ENCODE results near the gene ALAS1. TPM values are rescaled to one million over a fixed set of nuclear protein-coding genes. Genes with fewer than 3 reads are reported as not detected.

The ALAS1 gene
- total RNA-seq, 4 donors from 2014 or later, result 70.1 to 101 (median 84.0) TPM

DNA sequence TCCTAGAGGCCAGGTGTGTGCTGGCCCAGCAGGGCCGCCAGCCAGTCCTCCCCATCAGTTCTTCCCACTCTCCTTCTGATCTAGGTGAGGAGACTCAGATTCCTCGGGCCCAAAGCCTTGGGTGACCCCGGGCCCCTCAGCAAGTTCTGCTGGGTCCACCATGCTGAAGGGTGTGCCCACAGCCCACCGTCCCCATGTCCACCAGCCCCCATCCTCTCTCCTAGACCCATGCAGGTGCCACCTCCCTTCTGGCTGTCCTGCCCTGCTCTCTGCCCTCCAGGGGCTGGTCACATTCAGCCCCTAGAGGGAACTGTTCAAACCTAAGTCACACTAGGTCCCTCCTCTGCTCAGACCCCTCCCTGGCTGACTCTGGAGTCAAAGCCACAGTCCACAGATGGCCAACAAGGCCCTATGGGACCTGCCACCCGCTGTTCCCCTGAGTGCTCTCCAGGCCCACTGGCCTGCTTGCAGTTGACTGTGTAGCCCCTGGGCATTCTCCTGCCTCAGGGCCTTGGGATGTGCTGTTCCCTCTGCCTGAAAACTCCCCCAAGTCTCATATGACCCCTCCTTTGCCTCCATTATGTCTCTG lies 28.4 kb downstream of the ALAS1 start:
- Histone ChIP-seq H3K9me3 (no peaks in the 10 kb centered on the region), H3K27ac (peak overlapping the region in 1 of 4 donors; percentile 44), H3K4me1 (no peaks in the 10 kb centered on the region), H3K4me3 (no peak overlapping the region), H3K36me3 (peaks cover 0 to 23% (median 7%) of the 10 kb centered on the region in 4 donors), H3K27me3 (no peaks in the 10 kb centered on the region)
- no peak for TF ChIP-seq POLR2AphosphoS5 (IDR thresholded peaks at IDR 0.05)
- no peak for TF ChIP-seq EP300 (IDR thresholded peaks at IDR 0.05; ENCODE audit: low read depth)
- no peak for TF ChIP-seq POLR2A (IDR thresholded peaks at IDR 0.05)
- TF ChIP-seq CTCF (IDR thresholded peaks at IDR 0.05), result no peak
- in situ Hi-C loops (cut with MboI; ENCODE audit: low pct_ligation_motif_present in 1 of 4, low pct_unique_long_range_greater_than_20kb in 1 of 4, low sequenced_read_pairs in 3 of 4), result loop anchor here in 2 of 4 donors (25.0 kb wide), 1 partner anchor 111 kb away; no protein-coding TSS in a partner anchor
- no peak for DNase-seq
- 79% methylated on average over 5 of the region's 5 CpGs; no CpG with 5 or more reads in 1 of the 2 donors for WGBS, 2 donors (ENCODE audit: low coverage in 1 of 2)
- intact Hi-C loops (cut with DNase I; ENCODE audit: low total_unique reads), result no loop called here

GRCh38 chr3:52227117-52227516 lies 29.2 kb downstream of the ALAS1 start:
- H3K9me3 ChIP-seq, result no peaks in the 10 kb centered on the region
- no peaks in the 10 kb centered on the region for H3K27me3 ChIP-seq
- in situ Hi-C loops (cut with MboI; ENCODE audit: low pct_ligation_motif_present in 1 of 4, low pct_unique_long_range_greater_than_20kb in 1 of 4, low sequenced_read_pairs in 3 of 4) (loop anchor here in 2 of 4 donors (25.0 kb wide), 1 partner anchor 110 kb away; no protein-coding TSS in a partner anchor), intact Hi-C loops (cut with DNase I; ENCODE audit: low total_unique reads) (no loop called here)
- peaks cover 0 to 23% (median 7%) of the 10 kb centered on the region in 4 donors for H3K36me3 ChIP-seq
- H3K4me1 ChIP-seq, result peaks cover 0 to 6% (median 0%) of the 10 kb centered on the region in 4 donors
- no peak overlapping the region for H3K27ac ChIP-seq
- no peak overlapping the region for H3K4me3 ChIP-seq
- 81% methylated on average over 4 of the region's 4 CpGs; no CpG with 5 or more reads in 1 of the 2 donors for WGBS, 2 donors (ENCODE audit: low coverage in 1 of 2)
- no peak for DNase-seq
- TF ChIP-seq POLR2A (IDR thresholded peaks at IDR 0.05), result no peak

DNA sequence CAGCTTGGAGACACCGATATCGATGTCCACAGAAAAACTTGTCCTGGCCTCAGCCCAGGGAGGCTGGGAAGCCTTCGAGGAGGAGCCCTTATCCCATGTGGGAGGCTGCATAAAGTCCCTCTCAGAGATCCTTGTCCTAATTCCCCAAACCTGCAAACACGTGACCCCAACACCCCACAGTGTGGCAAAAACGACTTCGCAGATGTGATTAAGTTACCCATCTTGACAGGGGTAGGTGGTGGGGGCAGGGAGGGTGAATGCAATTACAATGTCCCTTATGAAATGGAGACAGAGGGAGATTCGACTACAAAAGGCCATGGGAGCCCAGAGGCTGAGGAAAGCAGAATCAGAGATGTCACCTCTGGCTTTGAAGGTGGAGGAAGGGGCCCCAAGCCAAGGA lies 29.8 kb downstream of the ALAS1 start:
- H3K4me1 ChIP-seq, result peaks cover 0 to 6% (median 0%) of the 10 kb centered on the region in 4 donors
- peaks cover 0 to 23% (median 7%) of the 10 kb centered on the region in 4 donors for H3K36me3 ChIP-seq
- H3K27ac ChIP-seq, result no peak overlapping the region
- no peaks in the 10 kb centered on the region for H3K27me3 ChIP-seq
- H3K4me3 ChIP-seq, result no peak overlapping the region
- no peaks in the 10 kb centered on the region for H3K9me3 ChIP-seq
- in situ Hi-C loops (cut with MboI; ENCODE audit: low pct_ligation_motif_present in 1 of 4, low pct_unique_long_range_greater_than_20kb in 1 of 4, low sequenced_read_pairs in 3 of 4), result loop anchor here in 2 of 4 donors (25.0 kb wide), 1 partner anchor 110 kb away; no protein-coding TSS in a partner anchor
- 83% methylated on average over 7 of the region's 7 CpGs; no CpG with 5 or more reads in 1 of the 2 donors for WGBS, 2 donors (ENCODE audit: low coverage in 1 of 2)
- no peak for TF ChIP-seq EP300 (IDR thresholded peaks at IDR 0.05; ENCODE audit: low read depth)
- TF ChIP-seq CTCF (IDR thresholded peaks at IDR 0.05), result no peak
- no peak for TF ChIP-seq POLR2AphosphoS5 (IDR thresholded peaks at IDR 0.05)
- no peak for TF ChIP-seq POLR2A (IDR thresholded peaks at IDR 0.05)
- DNase-seq, result no peak
- intact Hi-C loops (cut with DNase I; ENCODE audit: low total_unique reads), result no loop called here

DNA sequence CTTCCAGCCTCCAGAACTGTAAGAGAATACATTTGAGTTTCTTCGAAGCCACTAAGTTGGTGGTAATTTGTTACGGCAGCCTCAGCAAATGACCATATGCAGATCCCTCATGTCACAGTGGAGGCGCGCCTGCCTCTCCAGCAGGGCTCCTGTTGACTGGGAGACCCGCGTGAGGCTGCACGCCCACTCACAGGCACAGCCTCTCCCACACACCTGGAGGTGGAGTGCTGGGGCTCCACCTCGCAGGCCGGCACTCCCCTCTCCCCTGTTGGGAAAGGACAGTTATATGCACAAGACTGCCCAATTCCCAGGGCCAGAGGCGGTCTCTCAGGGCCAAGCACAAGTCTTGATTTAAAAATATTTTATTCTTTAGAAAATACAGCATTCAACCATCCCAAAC lies 30.3 kb downstream of the ALAS1 start:
- Histone ChIP-seq H3K9me3 (no peaks in the 10 kb centered on the region), H3K36me3 (peaks cover 0 to 23% (median 7%) of the 10 kb centered on the region in 4 donors), H3K27me3 (no peaks in the 10 kb centered on the region), H3K27ac (no peak overlapping the region), H3K4me1 (peaks cover 0 to 6% (median 0%) of the 10 kb centered on the region in 4 donors), H3K4me3 (no peak overlapping the region)
- in situ Hi-C loops (cut with MboI; ENCODE audit: low pct_ligation_motif_present in 1 of 4, low pct_unique_long_range_greater_than_20kb in 1 of 4, low sequenced_read_pairs in 3 of 4), result loop anchor here in 2 of 4 donors (25.0 kb wide), 1 partner anchor 109 kb away; no protein-coding TSS in a partner anchor
- WGBS, 2 donors (ENCODE audit: low coverage in 1 of 2), result 88% methylated on average over 10 of the region's 10 CpGs; no CpG with 5 or more reads in 1 of the 2 donors
- no peak for DNase-seq
- no peak for TF ChIP-seq POLR2A (IDR thresholded peaks at IDR 0.05)
- TF ChIP-seq EP300 (IDR thresholded peaks at IDR 0.05; ENCODE audit: low read depth), result no peak
- TF ChIP-seq POLR2AphosphoS5 (IDR thresholded peaks at IDR 0.05), result no peak
- no peak for TF ChIP-seq CTCF (IDR thresholded peaks at IDR 0.05)
- intact Hi-C loops (cut with DNase I; ENCODE audit: low total_unique reads), result no loop called here

All from transverse colon (tissue), 4 donors.